Parathyroid adenoma (tissue), 2 donors: Measurements from ENCODE around the gene TUBB4B.

Source experiments
- H2AFZ ChIP-seq: fragments of 300-600 bp; sonication (generic); one replicate; pipeline ENCODE4 v1.7.0; 2017; ENCODE audit warnings: antibody characterized with exemption, mild to moderate bottlenecking
- H3K27ac ChIP-seq: fragments of 300-600 bp; sonication (generic); one replicate; pipeline ENCODE4 v1.7.0; 2017
- H3K27me3 ChIP-seq: fragments of 300-600 bp; sonication (generic); one replicate; pipeline ENCODE4 v1.7.0; 2017; ENCODE audit warnings: low read length; ENCODE audit not compliant: control insufficient read depth, insufficient read depth
- H3K36me3 ChIP-seq: fragments of 300-600 bp; sonication (generic); one replicate; pipeline ENCODE4 v1.7.0; 2017; ENCODE audit warnings: low read length; ENCODE audit not compliant: control insufficient read depth, insufficient read depth
- H3K4me1 ChIP-seq: fragments of 300-600 bp; sonication (generic); one replicate; pipeline ENCODE4 v1.7.0; 2017; ENCODE audit warnings: control low read depth
- H3K4me2 ChIP-seq: fragments of 300-600 bp; sonication (generic); one replicate; pipeline ENCODE4 v1.7.0; 2017; ENCODE audit warnings: low read length
- H3K4me3 ChIP-seq: fragments of 300-600 bp; sonication (generic); one replicate; pipeline ENCODE4 v1.7.0; 2017; ENCODE audit warnings: low read depth, low read length
- H3K79me2 ChIP-seq: fragments of 300-600 bp; sonication (generic); one replicate; pipeline ENCODE4 v1.7.0; 2017; ENCODE audit warnings: control low read depth
- H3K9ac ChIP-seq: fragments of 300-600 bp; sonication (generic); one replicate; pipeline ENCODE4 v1.7.0; 2017; ENCODE audit warnings: mild to moderate bottlenecking
- H3K9me3 ChIP-seq: fragments of 300-600 bp; sonication (generic); one replicate; pipeline ENCODE4 v1.7.0; 2017; ENCODE audit warnings: low read length; ENCODE audit not compliant: control insufficient read depth
- CTCF ChIP-seq: fragments of 300-600 bp; sonication (generic); IDR thresholded peaks from one replicate; pipeline ENCODE4 v1.7.0; 2017; ENCODE audit warnings: antibody characterized with exemption, mild to moderate bottlenecking
- donor health status: primary hyperparathyroidism.

The TUBB4B gene

DNA sequence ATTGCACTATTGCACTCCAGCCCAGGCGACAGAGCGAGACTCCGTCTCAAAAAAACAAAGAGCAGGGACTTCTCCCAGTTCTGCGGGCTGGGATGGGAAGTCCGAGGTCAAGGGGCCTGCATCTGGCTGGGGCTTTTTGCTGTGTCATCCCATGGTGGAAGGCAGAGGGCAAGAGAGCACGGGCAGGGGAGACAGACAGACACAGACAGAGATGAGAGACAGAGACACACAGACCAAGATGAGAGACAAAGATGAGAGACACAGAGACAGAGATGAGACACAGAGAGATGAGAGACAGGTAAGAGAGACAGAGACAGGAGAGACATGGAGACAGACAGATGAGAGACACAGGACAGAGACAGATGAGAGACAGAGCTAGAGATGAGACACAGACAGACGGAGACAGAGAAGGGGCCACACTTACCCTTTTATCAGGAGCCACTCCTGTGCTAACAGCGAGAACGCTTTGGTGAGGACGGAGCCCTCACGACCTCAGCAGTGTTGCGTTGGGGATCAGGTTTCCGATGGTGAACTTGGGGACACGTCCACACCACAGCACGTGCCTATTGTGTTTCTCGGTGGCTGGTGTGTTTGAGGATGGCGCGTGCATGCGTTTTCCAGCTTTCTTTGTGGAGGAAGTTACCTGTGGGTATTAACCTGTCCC lies 27.6 kb downstream of the TUBB4B start:
- no peak overlapping the region for H3K4me3 ChIP-seq
- H3K4me1 ChIP-seq = peaks cover 4% of the 10 kb centered on the region
- H3K9me3 ChIP-seq = no peaks in the 10 kb centered on the region
- H3K9ac ChIP-seq = no peak overlapping the region
- no peaks in the 10 kb centered on the region for H3K79me2 ChIP-seq
- H3K36me3 ChIP-seq = no peaks in the 10 kb centered on the region
- no peak overlapping the region for H2AFZ ChIP-seq
- H3K4me2 ChIP-seq = peak overlapping the region; percentile 28
- peak overlapping the region; percentile 24 for H3K27ac ChIP-seq
- no peak for TF ChIP-seq CTCF
- H3K27me3 ChIP-seq = no peaks in the 10 kb centered on the region

DNA sequence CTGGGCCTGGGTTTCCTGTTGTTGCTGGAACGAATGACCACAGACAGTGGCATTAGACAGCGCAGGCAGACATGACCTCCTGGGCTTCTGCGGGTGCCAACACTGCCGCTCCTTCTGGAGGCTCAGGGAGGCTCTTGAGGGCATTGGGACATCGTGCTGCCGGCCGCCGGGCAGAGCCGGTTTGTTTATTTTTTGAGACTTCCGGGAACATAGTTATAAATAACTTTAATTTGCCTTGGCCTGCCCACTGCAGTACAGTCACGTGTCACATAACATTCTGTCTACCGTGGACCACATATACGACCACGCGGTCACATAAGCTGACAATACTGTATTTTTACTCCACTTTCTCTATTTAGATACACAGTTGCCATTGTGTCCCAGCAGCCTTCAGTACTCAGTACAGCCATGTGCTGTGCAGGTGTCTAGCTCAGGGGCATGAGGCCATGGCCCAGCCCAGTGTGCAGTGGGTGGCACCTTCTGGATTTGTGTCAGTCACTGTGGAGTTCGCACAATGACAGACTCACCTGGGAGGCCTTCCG lies 28.2 kb downstream of the TUBB4B start:
- Histone ChIP-seq H3K4me3 (no peak overlapping the region), H3K79me2 (no peaks in the 10 kb centered on the region), H3K9me3 (no peaks in the 10 kb centered on the region), H3K27me3 (no peaks in the 10 kb centered on the region), H3K4me2 (peak overlapping the region; percentile 28), H3K36me3 (no peaks in the 10 kb centered on the region), H2AFZ (no peak overlapping the region), H3K4me1 (peaks cover 4% of the 10 kb centered on the region), H3K27ac (peak overlapping the region; percentile 24), H3K9ac (no peak overlapping the region)
- TF ChIP-seq CTCF = no peak

DNA sequence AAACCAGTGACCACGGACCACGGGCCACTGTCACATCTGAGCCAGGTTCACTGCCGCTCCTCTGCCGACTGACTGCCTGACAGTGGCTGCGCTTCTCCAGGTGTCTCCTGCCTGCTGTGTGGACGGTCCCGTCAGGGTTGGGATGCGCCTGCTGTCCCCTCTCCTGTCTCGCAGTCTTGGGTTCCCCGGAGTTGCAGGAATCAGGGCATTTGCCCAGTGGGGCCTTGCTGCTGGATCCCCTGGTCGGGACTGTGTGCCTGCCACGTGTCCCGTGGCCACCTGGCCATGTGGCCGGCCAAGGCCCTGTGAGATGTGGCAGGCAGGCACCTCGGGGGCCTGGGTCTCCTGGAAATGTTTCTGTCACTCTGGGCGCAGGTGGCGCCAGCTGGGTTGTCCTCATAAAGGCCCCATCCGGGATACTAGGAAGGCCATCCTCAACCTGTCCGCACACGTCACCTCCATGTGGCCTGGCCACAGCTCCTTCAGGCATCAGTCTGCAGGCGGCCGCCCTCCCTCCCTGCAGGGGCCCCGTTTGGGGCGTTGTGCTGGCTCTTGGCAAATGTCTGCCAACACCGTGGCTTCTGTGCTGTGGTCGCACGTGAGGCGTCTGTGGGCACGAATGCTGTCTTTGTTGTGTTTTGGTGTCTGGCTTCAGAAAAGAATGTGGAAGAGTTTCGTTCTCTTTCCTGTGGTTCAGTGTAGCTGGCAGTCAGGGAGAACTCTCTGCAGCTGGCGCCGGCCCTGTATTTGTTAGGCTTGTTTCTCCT lies 30.0 kb downstream of the TUBB4B start:
- H3K27ac ChIP-seq = no peak overlapping the region
- H3K36me3 ChIP-seq = no peaks in the 10 kb centered on the region
- no peaks in the 10 kb centered on the region for H3K27me3 ChIP-seq
- no peak overlapping the region for H3K9ac ChIP-seq
- H3K4me3 ChIP-seq = no peak overlapping the region
- H3K4me1 ChIP-seq = peaks cover 4% of the 10 kb centered on the region
- TF ChIP-seq CTCF = no peak
- H3K79me2 ChIP-seq = no peaks in the 10 kb centered on the region
- no peak overlapping the region for H2AFZ ChIP-seq
- no peak overlapping the region for H3K4me2 ChIP-seq
- H3K9me3 ChIP-seq = no peaks in the 10 kb centered on the region

DNA sequence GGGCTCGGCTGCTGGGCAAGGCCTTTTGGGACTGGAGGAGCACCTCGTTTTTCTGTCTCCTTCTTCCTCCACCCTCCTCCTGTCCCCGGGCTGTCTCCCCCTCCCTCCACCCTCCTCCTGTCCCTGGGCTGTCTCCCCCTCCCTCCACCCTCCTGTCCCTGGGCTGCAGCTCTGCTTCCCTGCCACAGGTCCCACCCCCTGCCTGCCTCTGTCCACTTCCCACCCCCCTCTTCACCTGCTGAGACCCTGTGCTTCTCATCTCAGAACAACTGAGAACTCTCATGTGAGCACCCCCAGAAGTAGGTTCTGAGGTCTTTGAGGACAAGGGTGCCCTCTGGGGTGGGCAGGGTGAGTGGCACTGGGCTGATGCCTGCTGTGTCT lies 30.6 kb downstream of the TUBB4B start:
- Histone ChIP-seq H3K4me3 (no peak overlapping the region), H3K79me2 (no peaks in the 10 kb centered on the region), H2AFZ (no peak overlapping the region), H3K4me2 (no peak overlapping the region), H3K9ac (no peak overlapping the region), H3K36me3 (no peaks in the 10 kb centered on the region), H3K9me3 (no peaks in the 10 kb centered on the region), H3K27me3 (no peaks in the 10 kb centered on the region), H3K4me1 (peaks cover 4% of the 10 kb centered on the region), H3K27ac (no peak overlapping the region)
- no peak for TF ChIP-seq CTCF
